Stimulated activated CD8-positive, alpha-beta memory T cell treated with anti-CD3 and anti-CD28 coated beads, Interleukin-15, amount 100 ng/mL, for 1 hour (primary cell): ENCODE measurements around the gene ANO3.
"Not testable (repeated sequence)": the region's sequence is repeated elsewhere in the genome, so short reads cannot be mapped to it uniquely, and the experiment has no call there.

Source experiments
- DNase-seq: peaks from one replicate; pipeline ENCODE4 v3.0.0-alpha.2; 2020; ENCODE audit warnings: low read depth

The ANO3 gene

GRCh38 chr11:26626346-26626745 lies 294.4 kb downstream of the ANO3 start:
- DNase-seq: no peak

DNA sequence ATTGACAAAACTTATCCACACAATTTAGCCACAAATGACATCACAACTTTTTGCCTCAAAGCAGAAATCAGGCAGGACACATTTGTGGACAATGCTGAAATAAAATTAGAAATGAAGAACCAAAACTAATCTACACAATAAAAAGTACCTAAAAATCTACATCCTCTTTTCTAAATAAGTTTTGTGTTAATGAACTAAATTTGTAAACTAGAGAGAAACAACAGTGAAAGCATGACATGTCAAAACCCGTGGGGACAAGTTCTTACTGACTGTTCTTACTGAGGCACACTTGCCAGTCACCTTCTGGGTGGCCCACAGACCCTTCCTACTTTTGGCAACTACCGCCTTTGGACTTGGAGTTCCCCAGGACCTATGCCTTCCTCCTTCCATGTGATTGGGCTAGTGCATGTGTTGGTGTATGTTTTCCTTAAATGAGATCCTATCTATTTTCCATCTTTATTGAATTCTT lies 300.8 kb downstream of the ANO3 start:
- DNase-seq: no peak

DNA sequence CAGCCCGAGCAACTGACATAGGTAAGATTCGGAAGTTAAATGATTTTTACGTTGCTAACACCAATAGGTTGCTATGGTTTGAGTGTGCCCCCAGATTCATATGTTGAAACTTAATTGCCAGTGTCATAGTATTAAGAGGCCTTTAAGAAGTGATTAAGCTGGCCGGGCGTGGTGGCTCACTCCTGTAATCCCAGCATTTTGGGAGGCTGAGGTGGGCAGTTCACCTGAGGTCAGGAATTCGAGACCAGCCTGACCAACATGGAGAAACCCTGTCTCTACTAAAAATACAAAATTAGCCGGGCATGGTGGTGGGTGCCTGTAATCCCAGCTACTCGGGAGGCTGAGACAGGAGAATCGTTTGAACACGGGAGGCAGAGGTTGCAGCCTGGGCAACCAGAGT lies 311.4 kb downstream of the ANO3 start:
- not testable (repeated sequence) for DNase-seq

DNA sequence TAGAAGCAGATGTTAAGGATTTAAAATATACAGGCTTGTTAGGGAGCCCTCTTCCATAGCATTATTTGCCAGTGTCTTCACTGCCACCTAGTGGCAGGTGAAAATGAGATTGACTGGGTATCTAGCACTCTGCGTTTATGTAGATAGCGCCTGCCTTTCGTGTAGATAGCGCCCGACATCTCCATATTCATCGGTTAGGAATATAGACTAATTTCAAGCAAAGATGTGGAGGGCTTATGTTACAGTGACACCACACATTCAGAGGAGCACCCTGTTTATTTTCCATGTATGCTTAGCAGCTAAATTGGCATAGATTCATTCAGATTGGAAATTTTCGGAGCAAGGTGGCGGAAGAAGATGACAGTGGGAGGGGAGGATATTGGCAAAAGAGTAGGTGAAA lies 318.0 kb downstream of the ANO3 start:
- no peak for DNase-seq

DNA sequence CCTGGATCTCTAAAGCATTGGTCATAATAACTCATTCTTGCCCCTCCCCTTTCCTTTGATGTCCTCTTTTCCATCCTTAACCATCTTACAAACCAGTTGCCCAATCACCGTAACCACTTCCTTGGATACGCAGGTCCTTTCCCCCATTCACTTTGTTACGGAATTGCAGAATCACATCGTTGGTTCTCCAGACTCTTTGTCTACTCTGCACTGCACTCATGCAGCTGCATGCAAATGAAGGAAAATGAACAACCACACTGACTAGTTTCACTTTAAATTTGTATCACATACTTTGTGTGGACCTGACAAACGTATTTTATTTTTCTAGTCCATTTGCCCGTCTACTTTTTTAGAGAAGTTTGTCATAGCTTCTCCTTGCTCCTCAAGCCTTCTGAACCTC lies 320.0 kb downstream of the ANO3 start:
- DNase-seq: no peak

DNA sequence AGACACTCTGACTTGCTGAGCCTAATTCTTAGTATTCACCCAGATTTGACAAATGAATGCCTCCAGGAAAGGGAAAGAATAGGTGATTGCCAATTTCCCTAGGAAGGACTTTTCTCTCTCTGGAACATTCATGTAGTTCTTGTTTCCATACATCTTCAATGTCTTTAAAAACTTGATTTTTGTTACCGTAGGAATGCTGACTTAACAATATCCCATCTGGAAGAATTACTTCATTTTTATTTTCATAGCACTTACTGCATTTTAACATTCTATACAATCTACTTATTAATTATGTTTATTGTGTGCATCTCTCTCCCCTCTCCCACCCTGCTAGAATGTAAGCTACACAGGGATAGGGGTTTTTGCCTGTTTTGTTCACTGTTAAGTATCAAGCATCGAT lies 323.4 kb downstream of the ANO3 start:
- DNase-seq: no peak

DNA sequence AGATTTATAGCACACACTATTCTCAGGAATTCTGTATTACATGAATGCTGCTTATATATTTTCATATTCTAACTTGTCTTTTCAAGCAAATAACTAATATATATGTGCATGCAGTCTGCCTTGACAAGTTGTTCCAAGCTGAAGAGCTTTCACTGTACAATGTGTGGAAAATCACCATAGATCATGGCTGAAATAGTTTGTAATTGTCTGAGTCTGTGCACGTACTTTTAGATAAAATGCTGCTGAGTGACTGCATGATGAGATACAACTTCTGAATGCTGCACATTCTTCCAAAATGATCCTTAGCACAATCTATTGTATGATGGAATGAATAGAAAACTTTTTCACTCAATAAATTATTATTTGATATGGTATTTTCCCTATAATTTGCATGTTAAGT lies 331.0 kb downstream of the ANO3 start:
- no peak for DNase-seq

DNA sequence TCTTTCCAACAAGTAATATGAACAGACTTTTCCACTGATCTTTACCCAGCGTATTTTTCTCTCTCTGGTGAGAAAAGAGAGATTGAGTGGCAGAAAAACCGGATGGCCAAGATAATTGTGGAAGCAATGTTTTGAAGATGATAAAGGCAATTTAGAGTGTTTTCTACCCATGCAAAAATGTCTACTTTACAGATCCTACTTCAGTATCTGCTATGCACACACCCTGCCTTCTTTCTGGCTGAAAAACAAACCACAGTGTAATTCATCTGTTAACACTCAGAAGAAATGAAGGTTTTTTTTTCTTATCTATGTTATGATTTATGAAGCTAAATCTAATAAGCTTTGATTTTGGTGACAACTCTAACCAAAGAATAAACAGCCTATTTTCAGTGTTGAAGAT lies 333.1 kb downstream of the ANO3 start:
- DNase-seq: no peak

DNA sequence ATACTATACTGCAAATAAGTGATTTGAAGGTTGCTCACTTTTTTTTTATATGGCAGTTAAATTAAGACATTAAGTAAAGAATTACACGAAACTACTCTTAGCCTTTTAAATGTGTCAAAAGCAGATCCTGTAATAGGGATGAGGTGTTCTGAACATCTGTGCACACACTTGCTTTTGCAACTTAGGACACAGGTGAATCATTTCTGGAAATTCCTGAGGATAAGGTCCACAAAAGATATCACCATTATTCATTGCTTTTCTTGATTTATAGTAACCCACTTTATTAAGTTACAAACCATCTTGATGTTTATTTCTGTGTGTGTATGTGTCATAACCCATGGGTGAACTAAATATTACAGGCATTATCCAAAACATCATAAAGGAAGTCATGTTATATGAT lies 334.0 kb downstream of the ANO3 start:
- DNase-seq: no peak

DNA sequence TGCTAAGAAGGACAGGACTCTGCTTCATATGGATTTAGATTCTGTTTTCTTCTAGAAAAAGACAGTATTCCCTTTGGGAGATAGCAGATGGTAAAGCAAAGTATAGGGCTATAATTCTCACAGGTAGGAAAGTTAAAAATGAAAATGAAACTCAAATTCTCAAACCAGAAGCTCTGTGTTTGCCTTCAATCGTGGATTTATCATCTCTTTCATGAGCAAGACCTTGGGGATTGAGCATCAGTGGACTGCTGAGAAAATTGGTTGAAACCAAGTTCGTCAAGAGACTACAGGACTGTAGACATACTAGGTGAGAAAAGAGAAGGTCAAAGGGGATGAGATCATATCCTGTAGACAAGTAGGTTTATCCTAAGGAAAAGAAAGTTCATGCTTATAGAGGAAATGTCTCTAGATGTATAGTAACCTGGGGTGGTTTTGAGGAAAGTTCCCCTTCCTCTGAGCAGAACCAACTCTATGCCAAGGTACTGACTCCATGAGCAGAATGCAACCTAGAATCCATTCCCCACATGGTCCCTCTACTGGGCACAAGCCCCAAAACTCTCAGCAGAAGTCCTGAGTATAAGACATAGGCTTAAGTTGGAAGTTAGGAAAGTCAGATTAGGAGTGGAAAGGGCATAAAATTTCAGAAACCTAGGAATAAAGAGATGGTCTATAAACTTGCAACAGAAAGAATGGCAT lies 343.5 kb downstream of the ANO3 start:
- no peak for DNase-seq

GRCh38 chr11:26676641-26677040 lies 344.7 kb downstream of the ANO3 start:
- DNase-seq: no peak

DNA sequence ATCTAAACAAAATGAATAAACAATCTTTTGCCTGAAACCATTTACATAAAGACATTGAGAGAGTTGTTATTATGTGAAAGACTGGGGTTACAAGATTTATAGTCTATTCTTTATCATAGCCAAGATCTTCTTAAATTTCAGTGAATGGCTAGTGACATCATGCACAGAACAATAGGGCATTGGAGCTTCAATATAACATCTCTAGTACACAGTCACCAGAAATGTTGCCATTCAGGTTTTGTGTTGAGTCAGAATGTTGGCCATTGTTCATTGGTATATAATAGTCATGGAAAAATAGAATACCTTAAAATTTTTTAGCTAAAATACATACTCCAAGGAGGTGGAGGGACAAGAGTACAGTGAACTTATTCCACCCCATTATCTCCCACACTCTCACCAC lies 345.6 kb downstream of the ANO3 start:
- no peak for DNase-seq

GRCh38 chr11:26687351-26687750 lies 355.4 kb downstream of the ANO3 start:
- no peak for DNase-seq

- DNase-seq: no peak
Observed at GRCh38 chr11:26688701-26689100, 356.8 kb downstream of the ANO3 start.

DNA sequence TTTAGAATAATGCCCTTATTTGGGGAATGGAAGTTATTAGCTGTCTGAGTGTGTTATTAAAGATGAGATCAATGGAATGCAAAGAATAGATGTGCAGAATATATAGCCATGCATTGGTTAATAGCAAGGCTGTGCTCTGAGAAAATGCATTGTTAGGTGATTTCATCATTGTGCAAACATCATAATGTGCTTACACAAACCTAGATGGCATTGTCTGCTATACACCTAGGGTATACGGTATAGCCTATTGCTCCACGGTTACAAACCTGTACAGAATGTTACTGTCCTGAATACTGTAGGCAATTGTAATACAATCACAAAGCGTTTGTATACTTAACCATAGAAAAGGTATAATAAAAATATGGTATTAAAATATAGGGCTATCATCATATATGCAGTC lies 364.4 kb downstream of the ANO3 start:
- DNase-seq: no peak

- no peak for DNase-seq
Observed at GRCh38 chr11:26698224-26698623, 366.3 kb downstream of the ANO3 start.

DNA sequence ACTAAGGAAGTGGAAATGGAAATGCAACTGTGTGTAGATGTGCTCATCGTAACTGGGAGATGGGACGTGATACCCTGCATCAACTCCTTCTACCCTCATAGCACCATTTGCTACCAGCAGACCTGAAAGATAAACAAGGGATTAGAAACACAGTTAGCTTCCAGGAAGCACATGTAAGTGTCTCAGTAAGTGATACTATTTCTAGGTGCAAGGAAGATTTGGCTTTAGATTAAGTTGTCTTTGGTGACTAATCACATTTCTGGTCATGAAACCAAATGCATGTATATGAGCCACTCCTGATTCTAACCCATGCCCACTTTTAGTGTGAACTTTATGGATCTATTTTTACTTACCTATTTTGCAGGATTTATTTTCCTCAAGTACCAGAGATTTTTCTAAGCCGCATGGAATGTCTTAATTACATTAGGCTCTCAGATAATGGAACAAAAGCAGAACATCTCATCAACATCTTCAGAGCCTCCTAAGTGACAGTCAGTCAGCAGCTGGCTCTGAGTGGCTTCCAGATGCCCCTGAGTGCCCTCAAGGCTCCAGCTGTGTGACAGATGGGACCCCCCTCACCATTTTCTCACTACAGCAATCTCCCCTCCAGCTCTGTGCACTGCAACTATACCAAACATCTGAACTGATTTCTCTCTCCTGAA lies 368.8 kb downstream of the ANO3 start:
- no peak for DNase-seq

GRCh38 chr11:26702406-26702805 lies 370.5 kb downstream of the ANO3 start:
- DNase-seq: no peak

DNA sequence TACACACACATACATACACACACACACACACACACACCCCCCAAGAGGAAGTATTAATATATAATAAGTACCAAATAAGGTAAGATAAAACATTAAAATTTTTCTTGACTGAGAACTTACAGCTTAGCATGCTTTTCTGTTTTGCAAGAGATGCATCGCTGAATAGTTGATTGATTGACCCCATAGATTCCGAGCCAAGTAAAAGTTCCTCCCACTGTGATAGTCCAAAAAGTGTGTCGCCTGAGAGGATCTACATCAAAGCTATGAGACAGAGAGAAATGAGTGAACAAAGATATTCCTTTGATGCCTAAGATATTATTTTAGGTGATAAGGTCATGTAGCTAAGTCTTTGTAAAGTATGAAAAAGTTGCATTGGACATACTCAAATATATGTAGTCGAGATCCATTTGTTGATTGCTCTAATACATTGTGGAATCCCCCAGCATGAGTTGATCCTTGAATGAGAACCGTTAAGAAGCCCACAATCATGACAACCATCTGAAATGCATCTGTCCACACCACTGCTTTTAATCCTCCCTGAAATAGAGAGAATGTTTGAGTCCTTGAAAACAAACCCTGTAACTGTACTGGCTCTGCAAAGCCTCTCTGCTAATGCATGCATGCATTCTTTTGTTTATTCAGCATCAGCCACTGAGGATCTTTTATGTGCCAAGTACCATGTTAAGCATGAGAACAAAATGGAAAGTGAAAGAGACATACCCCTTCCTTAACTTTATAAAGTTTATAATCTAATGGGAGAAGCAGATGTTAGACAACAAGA lies 371.7 kb downstream of the ANO3 start:
- DNase-seq: no peak

DNA sequence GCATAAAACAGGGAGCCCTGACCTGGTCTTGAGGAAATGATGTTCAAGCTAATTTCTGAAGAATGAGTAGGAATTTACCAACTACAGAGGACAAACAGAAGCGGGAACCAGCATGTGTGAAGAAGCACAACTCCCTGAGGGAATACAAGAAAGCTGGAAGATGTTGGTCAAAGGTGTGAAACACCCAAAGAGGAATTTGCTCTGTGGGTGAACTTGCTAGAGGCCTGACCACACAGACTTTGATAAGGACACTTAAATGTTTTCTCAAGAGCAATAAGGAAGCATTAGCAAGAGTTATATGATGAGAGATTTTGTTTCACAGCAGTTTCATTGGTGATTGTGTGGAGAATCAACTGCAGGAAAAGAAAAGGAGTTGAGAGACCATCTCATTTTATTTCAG lies 372.3 kb downstream of the ANO3 start:
- no peak for DNase-seq

DNA sequence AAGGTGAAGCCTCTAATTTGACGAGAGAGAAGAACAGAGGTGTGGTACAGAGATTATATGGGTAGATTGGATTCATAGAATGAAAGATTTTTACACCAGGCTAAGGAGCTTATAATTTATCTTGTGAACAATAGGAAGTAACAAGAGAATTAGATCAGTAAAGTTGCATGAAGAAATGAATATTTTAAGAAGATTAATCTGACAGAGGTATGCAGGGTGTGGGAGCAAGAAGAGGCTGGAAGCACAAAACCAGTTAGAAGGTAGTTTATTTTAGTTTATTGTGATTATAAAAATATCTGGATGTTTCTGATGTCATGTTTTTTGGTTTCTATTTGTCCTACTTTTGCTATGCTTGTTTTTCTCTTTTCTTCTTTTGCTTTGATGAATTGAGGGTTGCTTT lies 374.3 kb downstream of the ANO3 start:
- no peak for DNase-seq

DNA sequence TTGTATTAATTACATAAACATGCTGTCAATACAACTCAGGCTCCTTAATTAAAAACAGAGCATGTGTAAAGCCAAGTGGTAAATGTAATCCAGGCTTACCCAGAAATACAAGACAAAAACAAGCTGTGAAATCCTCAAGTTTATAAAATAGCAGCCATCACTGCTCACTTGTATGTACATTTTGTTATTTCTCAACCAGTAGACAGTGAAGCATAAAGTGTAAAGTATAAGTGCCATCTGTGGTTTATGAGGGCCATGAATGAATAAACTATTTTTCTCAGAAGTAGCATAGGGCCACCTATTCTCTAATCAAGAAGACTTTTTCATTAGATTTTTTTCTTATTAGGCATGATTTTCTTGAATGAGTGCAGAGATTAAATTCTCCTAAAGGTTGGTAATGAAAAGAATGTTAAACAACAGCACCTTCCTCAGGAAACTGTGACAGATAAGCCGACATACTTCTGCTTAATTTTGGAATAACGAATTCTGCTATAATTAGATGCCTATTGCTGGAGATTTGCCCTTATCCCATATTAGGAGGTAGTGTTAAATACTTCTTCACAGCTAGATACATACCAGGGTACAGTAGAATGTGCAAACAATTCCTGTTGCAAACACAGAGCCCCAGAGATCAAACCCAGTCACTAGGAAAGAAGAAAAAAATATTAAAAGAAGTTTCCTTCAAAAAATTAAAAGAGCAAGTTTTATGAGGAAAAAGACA lies 377.0 kb downstream of the ANO3 start:
- no peak for DNase-seq

DNA sequence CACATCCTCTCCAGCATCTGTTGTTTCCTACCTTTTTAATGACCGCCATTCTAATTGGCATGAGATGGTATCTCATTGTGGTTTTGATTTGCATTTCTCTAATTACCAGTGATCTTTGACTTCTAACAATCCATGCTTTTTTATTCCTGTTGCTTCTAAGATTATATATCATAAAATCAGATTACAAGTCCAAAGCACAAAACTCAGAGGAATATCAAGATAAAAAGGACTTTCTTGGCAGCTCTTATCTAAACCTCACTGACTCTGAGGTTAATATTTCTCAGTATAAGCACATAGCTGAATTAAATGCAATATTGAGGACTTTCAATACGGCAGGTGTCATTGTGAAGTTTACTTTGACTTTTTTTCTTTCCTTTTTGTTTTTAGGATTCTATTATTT lies 378.6 kb downstream of the ANO3 start:
- DNase-seq: no peak
